Gastrocnemius medialis (tissue), 4 donors: ENCODE data around the gene MAGEE1. TPM values are rescaled to one million over a fixed set of nuclear protein-coding genes. Genes with fewer than 3 reads are reported as not detected.

Experiments
- ATAC-seq, 2 donors: fragments of 150-250 bp; one replicate each; pipeline ENCODE4 v1.9.1; 2016
- DNase-seq, 2 donors: peaks; one replicate each; pipeline ENCODE4 v3.0.0-alpha.2; 2019
- H3K27ac ChIP-seq, 4 donors: fragments of 200-600 bp; sonication (generic); 1 replicate in 1 of 4; 2 replicates in 3 of 4; pipeline ENCODE4 v1.5.1; 2016 to 2018; ENCODE audit warnings: mild to moderate bottlenecking in 2 of 4, moderate library complexity in 1 of 4
- H3K27me3 ChIP-seq, 3 donors: fragments of 200-600 bp; sonication (generic) in 2 of 3; 1 replicate in 1 of 3; 2 replicates in 2 of 3; pipeline versions ENCODE4 v1.5.1 to v1.6.0; 2016 to 2019; ENCODE audit warnings: mild to moderate bottlenecking in 1 of 3, moderate library complexity in 1 of 3
- H3K36me3 ChIP-seq, 2 donors: fragments of 200-600 bp; sonication (generic) in 1 of 2; one replicate each; pipeline ENCODE4 v1.5.1; 2017 to 2018
- H3K4me1 ChIP-seq, 2 donors: fragments of 200-600 bp; sonication (generic) in 1 of 2; one replicate each; pipeline ENCODE4 v1.5.1; 2016 to 2017; ENCODE audit warnings: mild to moderate bottlenecking in 2 of 2
- H3K4me3 ChIP-seq, 4 donors: fragments of 200-600 bp; sonication (generic) in 3 of 4; 1 replicate in 1 of 4; 2 replicates in 3 of 4; pipeline ENCODE4 v1.5.1; 2016 to 2019; ENCODE audit warnings: mild to moderate bottlenecking in 2 of 4
- H3K9me3 ChIP-seq, 3 donors: fragments of 200-600 bp; sonication (generic) in 2 of 3; 1 replicate in 1 of 3; 2 replicates in 2 of 3; pipeline ENCODE4 v1.5.1; 2016 to 2019
- POLR2A ChIP-seq, 2 donors: fragments of 450-650 bp; IDR thresholded peaks; one replicate each; pipeline ENCODE4 v1.6.1; 2017; ENCODE audit warnings: antibody characterized with exemption in 2 of 2, mild to moderate bottlenecking in 2 of 2, moderate library complexity in 2 of 2
- in situ Hi-C, 4 donors: fragments of 200-750 bp; cut with MboI; loops; one replicate each; pipeline versions ENCODE4 v1.15.0 to v1.8.0; 2017; ENCODE audit warnings: low sequenced_read_pairs in 4 of 4
- intact Hi-C: fragments of 100-400 bp; cut with DNase I; formaldehyde crosslinking; loops from one replicate; pipeline ENCODE4 v1.15.1; 2023; ENCODE audit warnings: low total_unique reads
- total RNA-seq, 4 donors: library from RNA; depleted of rRNA; stranded (reverse); fragments of >200 nt; gene quantifications; one replicate each; pipeline versions ENCODE4 v1.1.0 to v1.2.3, GENCODE V29; 2016
- TF ChIP-seq, protein P1 (sequence below), 5 experiments: fragments of 450-650 bp in 3 of 5; fragments of 200-600 bp in 2 of 5; sonication (generic) in 2 of 5; IDR thresholded peaks in 4 of 5; conservative IDR thresholded peaks in 1 of 5; 1 replicate in 4 of 5; 2 replicates in 1 of 5; pipeline ENCODE4 v1.5.1; 2016 to 2019; ENCODE audit warnings: antibody characterized with exemption in 5 of 5, mild to moderate bottlenecking in 3 of 5, moderate library complexity in 3 of 5

Gene MAGEE1, protein sequence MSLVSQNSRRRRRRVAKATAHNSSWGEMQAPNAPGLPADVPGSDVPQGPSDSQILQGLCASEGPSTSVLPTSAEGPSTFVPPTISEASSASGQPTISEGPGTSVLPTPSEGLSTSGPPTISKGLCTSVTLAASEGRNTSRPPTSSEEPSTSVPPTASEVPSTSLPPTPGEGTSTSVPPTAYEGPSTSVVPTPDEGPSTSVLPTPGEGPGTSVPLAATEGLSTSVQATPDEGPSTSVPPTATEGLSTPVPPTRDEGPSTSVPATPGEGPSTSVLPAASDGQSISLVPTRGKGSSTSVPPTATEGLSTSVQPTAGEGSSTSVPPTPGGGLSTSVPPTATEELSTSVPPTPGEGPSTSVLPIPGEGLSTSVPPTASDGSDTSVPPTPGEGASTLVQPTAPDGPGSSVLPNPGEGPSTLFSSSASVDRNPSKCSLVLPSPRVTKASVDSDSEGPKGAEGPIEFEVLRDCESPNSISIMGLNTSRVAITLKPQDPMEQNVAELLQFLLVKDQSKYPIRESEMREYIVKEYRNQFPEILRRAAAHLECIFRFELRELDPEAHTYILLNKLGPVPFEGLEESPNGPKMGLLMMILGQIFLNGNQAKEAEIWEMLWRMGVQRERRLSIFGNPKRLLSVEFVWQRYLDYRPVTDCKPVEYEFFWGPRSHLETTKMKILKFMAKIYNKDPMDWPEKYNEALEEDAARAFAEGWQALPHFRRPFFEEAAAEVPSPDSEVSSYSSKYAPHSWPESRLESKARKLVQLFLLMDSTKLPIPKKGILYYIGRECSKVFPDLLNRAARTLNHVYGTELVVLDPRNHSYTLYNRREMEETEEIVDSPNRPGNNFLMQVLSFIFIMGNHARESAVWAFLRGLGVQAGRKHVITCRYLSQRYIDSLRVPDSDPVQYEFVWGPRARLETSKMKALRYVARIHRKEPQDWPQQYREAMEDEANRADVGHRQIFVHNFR
- total RNA-seq, result under 1 TPM; 0.29 to 0.65 (median 0.52) TPM

DNA sequence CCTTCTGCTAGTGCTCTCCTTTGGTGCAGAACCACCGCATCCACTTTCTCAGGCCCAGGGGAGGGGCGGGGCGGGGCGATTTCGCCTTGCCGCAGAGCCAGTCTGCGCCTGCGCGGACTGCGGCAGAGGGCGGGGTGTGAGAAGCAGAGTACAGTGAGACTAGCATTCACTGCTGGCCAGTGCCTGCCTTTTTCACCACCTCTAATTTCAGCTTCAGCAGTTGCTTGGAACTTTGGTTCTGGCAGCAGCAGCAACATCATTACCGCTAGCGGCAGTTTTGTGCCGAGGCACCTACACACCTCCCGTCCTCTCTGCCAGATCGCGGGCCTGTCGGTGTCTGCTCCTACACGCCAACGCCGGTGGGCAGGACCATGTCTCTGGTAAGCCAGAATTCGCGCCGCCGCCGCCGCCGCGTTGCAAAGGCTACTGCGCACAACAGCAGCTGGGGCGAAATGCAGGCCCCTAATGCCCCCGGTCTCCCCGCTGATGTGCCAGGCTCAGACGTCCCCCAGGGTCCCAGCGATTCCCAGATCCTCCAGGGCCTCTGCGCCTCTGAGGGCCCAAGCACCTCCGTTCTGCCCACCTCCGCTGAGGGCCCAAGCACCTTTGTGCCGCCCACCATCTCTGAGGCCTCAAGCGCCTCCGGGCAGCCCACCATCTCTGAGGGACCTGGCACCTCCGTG lies at the start of gene MAGEE1:
MAGEE1 (plus strand) TSS at position 151 of the 683 bp plus-strand sequence; CDS start at position 372, 221 bp downstream.
- peak; percentile 8 to 55 for DNase-seq
- H3K27me3 ChIP-seq, result no peaks in the 10 kb centered on the region
- intact Hi-C loops (no loop called here), in situ Hi-C loops (no loop called here)
- H3K9me3 ChIP-seq, result no peaks in the 10 kb centered on the region
- no peaks in the 10 kb centered on the region for H3K36me3 ChIP-seq
- no peak for TF ChIP-seq POLR2A (IDR thresholded peaks at IDR 0.05)
- TF ChIP-seq, protein P1, sequence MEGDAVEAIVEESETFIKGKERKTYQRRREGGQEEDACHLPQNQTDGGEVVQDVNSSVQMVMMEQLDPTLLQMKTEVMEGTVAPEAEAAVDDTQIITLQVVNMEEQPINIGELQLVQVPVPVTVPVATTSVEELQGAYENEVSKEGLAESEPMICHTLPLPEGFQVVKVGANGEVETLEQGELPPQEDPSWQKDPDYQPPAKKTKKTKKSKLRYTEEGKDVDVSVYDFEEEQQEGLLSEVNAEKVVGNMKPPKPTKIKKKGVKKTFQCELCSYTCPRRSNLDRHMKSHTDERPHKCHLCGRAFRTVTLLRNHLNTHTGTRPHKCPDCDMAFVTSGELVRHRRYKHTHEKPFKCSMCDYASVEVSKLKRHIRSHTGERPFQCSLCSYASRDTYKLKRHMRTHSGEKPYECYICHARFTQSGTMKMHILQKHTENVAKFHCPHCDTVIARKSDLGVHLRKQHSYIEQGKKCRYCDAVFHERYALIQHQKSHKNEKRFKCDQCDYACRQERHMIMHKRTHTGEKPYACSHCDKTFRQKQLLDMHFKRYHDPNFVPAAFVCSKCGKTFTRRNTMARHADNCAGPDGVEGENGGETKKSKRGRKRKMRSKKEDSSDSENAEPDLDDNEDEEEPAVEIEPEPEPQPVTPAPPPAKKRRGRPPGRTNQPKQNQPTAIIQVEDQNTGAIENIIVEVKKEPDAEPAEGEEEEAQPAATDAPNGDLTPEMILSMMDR (IDR thresholded peaks at IDR 0.05 in 4 of 5, conservative IDR thresholded peaks at IDR 0.05 in 1 of 5), result no peak
- ATAC-seq, result peak; percentile 84 to 94
- H3K4me1 ChIP-seq, result no peaks in the 10 kb centered on the region
- peak within 1 kb of the TSS in 3 of 4 donors; percentile 26 to 57 (median 52) for H3K27ac ChIP-seq
- H3K4me3 ChIP-seq, result peak within 1 kb of the TSS; percentile 53 to 68 (median 62)

DNA sequence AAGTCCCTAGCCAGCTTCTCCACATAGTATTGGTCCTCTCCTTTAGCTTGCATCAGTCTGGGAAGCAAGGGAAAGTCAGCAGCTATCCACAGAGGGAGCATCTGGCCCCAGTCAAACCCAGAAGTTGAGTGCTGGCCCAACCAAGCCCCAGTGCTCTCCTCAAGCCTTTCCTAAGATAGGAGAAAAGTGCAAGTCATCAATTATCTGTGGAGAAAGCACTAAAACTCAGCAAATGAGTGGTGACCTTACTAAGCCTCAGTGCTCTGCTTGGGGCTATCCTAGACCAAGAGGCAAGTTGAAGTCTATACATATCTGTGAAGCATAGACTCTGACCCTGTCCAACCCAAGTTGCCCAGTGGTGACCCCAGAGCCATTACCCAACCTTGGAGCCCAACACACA lies 28.5 kb upstream of the MAGEE1 start:
- Histone ChIP-seq H3K27ac (no peak overlapping the region), H3K4me1 (no peaks in the 10 kb centered on the region), H3K9me3 (no peaks in the 10 kb centered on the region), H3K27me3 (no peaks in the 10 kb centered on the region), H3K4me3 (no peak overlapping the region), H3K36me3 (no peaks in the 10 kb centered on the region)
- DNase-seq (no peak), ATAC-seq (no peak)
- intact Hi-C loops, result no loop called here
- TF ChIP-seq, protein P1 (IDR thresholded peaks at IDR 0.05 in 4 of 5, conservative IDR thresholded peaks at IDR 0.05 in 1 of 5), result no peak
- TF ChIP-seq POLR2A (IDR thresholded peaks at IDR 0.05), result no peak
- in situ Hi-C loops, result no loop called here

DNA sequence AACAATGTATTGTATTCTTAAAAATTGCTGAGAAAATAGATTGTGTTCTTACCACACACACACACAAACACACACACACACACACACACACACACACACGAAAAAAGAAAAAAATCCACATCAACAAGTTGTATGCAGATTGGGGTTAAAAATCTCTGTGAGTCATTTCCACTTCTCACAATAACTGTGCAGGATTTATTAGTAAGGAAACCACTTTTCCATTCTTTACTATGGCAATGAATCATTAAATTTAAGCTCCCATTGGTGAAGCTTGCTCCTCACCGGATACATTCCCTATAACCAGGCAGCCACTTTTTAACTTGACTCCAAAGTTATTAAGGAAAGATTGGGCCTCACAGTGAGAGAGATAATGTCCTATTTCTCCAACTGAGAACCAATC lies 19.7 kb upstream of the MAGEE1 start:
- Histone ChIP-seq H3K36me3 (no peaks in the 10 kb centered on the region), H3K4me1 (no peaks in the 10 kb centered on the region), H3K4me3 (no peak overlapping the region), H3K27ac (no peak overlapping the region), H3K9me3 (no peaks in the 10 kb centered on the region), H3K27me3 (peaks cover 0 to 4% (median 0%) of the 10 kb centered on the region in 3 donors)
- intact Hi-C loops, result no loop called here
- ATAC-seq (no peak), DNase-seq (no peak)
- TF ChIP-seq, protein P1 (IDR thresholded peaks at IDR 0.05 in 4 of 5, conservative IDR thresholded peaks at IDR 0.05 in 1 of 5), result no peak
- no peak for TF ChIP-seq POLR2A (IDR thresholded peaks at IDR 0.05)
- in situ Hi-C loops, result no loop called here

DNA sequence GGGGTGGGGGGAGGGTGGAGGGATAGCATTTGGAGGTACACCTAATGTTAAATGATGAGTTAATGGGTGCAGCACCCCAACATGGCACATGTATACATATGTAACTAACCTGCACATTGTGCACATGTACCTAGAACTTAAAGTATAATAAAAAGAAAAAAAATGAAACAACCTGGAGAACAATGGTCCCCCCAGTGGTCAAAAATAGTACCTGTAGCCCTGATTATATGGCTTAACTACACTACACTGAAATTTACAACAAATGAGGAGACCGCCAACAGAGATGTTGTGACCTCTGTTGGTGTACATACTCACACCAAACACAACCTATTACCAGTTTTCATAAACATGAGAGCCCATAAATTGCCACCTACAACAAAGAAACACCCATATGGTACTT lies 7.3 kb upstream of the MAGEE1 start:
- Histone ChIP-seq H3K4me3 (no peak overlapping the region), H3K27me3 (no peaks in the 10 kb centered on the region), H3K27ac (no peak overlapping the region), H3K9me3 (no peaks in the 10 kb centered on the region), H3K36me3 (no peaks in the 10 kb centered on the region), H3K4me1 (no peaks in the 10 kb centered on the region)
- ATAC-seq (no peak), DNase-seq (no peak)
- intact Hi-C loops (no loop called here), in situ Hi-C loops (no loop called here)
- no peak for TF ChIP-seq POLR2A (IDR thresholded peaks at IDR 0.05)
- TF ChIP-seq, protein P1 (IDR thresholded peaks at IDR 0.05 in 4 of 5, conservative IDR thresholded peaks at IDR 0.05 in 1 of 5), result no peak
